Stimulated activated CD4-positive, alpha-beta T cell treated with anti-CD3 and anti-CD28 coated beads, Interleukin-1b, Interleukin-23, amount 100 ng/mL, for 24 hours (primary cell): ENCODE data around the gene CACNG6.

Experiments
- DNase-seq, 4 experiments: peaks; one replicate each; pipeline ENCODE4 v3.0.0-alpha.2; 2020; ENCODE audit warnings: low read depth in 4 of 4, low spot score in 1 of 4

The CACNG6 gene

GRCh38 chr19:54041969-54042606 is 50.7 kb downstream of the CACNG6 start:
- no peak for DNase-seq

GRCh38 chr19:54042989-54043388 is 51.6 kb downstream of the CACNG6 start:
- DNase-seq: no peak

GRCh38 chr19:54045771-54046170 is 54.3 kb downstream of the CACNG6 start:
- DNase-seq: no peak

GRCh38 chr19:54047616-54048015 is 56.2 kb downstream of the CACNG6 start:
- DNase-seq: no peak
